Lower lobe of right lung (tissue), 2 donors: ENCODE results near the gene MKI67. TPM values are rescaled to one million over a fixed set of nuclear protein-coding genes. Genes with fewer than 3 reads are reported as not detected.

Experiments
- ATAC-seq, 2 donors: fragments of 200-7000 bp; cut with Tn5 transposase; one replicate each; pipeline ENCODE4 v1.9.1; 2020 to 2022; ENCODE audit warnings: mild to moderate bottlenecking in 2 of 2, moderate library complexity in 2 of 2
- DNase-seq: peaks from one replicate; pipeline ENCODE4 v3.0.0-alpha.2; 2020
- H3K27ac ChIP-seq: fragments of 200-600 bp; one replicate; pipeline ENCODE4 v1.8.0; 2022
- H3K27me3 ChIP-seq: fragments of 200-600 bp; one replicate; pipeline ENCODE4 v1.8.0; 2022; ENCODE audit warnings: low read depth
- H3K36me3 ChIP-seq: fragments of 200-600 bp; one replicate; pipeline ENCODE4 v1.8.0; 2022; ENCODE audit warnings: mild to moderate bottlenecking
- H3K4me1 ChIP-seq: fragments of 200-600 bp; one replicate; pipeline ENCODE4 v1.8.0; 2022
- H3K4me3 ChIP-seq: fragments of 200-600 bp; one replicate; pipeline ENCODE4 v1.8.0; 2022; ENCODE audit warnings: mild to moderate bottlenecking
- H3K9me3 ChIP-seq: fragments of 200-600 bp; one replicate; pipeline ENCODE4 v1.8.0; 2022
- intact Hi-C: fragments of 100-400 bp; cut with DNase I; formaldehyde crosslinking; loops from one replicate; pipeline ENCODE4 v1.11.0; 2022
- total RNA-seq: library from RNA; stranded (reverse); fragmentation: NEBNext Ultra II Directional; extraction: Animal tissue kit (Norgen Biotek cat#: 25700); gene quantifications from one replicate; pipeline ENCODE4 v1.2.1, GENCODE V29; 2021
- TF ChIP-seq, protein P1 (sequence below): fragments of 200-600 bp; IDR thresholded peaks from one replicate; pipeline ENCODE4 v1.8.0; 2022; ENCODE audit warnings: antibody characterized with exemption, mild to moderate bottlenecking
- donor health status: DM: no; HTN: yes; CAD: no; lungs with severe emphysema.

The MKI67 gene
- total RNA-seq, 1 donor from 2014 or later = 4.8 TPM

DNA sequence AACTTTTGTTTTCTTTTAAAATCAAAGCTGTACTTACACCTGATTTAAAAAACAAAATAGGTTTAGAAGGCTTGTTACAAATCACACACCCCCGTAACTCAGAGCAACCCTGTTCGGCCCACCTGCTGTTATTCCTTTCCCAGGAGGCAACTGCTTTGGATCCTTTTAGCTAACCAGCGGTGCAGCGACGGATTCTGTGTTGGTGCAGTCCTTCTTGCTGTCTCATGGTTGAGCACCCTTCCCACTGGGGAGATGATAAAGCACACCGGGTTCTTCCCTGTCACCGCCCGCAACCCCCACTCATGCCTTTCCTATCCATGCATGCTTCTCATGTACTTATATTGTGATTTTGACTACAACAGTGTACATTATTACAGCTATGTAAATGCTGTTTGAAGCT lies 24.8 kb upstream of the MKI67 start:
- peaks cover 22% of the 10 kb centered on the region for H3K27me3 ChIP-seq
- no peak overlapping the region for H3K4me3 ChIP-seq
- no peak overlapping the region for H3K27ac ChIP-seq
- peaks cover 5% of the 10 kb centered on the region for H3K4me1 ChIP-seq
- no peaks in the 10 kb centered on the region for H3K9me3 ChIP-seq
- DNase-seq (no peak), ATAC-seq (no peak)
- TF ChIP-seq, protein P1, sequence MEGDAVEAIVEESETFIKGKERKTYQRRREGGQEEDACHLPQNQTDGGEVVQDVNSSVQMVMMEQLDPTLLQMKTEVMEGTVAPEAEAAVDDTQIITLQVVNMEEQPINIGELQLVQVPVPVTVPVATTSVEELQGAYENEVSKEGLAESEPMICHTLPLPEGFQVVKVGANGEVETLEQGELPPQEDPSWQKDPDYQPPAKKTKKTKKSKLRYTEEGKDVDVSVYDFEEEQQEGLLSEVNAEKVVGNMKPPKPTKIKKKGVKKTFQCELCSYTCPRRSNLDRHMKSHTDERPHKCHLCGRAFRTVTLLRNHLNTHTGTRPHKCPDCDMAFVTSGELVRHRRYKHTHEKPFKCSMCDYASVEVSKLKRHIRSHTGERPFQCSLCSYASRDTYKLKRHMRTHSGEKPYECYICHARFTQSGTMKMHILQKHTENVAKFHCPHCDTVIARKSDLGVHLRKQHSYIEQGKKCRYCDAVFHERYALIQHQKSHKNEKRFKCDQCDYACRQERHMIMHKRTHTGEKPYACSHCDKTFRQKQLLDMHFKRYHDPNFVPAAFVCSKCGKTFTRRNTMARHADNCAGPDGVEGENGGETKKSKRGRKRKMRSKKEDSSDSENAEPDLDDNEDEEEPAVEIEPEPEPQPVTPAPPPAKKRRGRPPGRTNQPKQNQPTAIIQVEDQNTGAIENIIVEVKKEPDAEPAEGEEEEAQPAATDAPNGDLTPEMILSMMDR = no peak
- H3K36me3 ChIP-seq = no peaks in the 10 kb centered on the region
- intact Hi-C loops = no loop called here

DNA sequence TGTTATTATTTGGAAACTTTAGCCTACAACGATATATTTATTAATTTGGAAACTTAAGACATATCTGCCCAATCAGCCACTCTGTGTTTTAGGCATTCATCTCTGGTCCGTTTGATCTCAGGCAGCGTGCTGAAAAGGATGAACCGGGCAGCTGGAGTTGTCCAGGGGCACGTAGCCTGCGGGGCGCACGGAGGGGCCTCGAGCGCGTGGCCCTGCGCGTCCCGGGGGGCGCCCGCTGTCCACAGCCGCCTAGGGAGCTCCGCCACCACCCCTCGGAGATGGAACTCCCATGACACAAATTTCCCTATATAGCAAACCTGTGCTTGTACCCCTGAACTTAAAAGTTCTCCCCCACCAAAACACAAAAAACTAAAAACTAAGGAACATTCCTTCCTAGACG lies 24.3 kb upstream of the MKI67 start:
- ATAC-seq = no peak
- intact Hi-C loops = no loop called here
- TF ChIP-seq, protein P1 = no peak
- peak overlapping the region; percentile 44 for H3K4me3 ChIP-seq
- peaks cover 5% of the 10 kb centered on the region for H3K4me1 ChIP-seq
- peaks cover 21% of the 10 kb centered on the region for H3K27me3 ChIP-seq
- no peak for DNase-seq
- no peaks in the 10 kb centered on the region for H3K9me3 ChIP-seq
- H3K36me3 ChIP-seq = no peaks in the 10 kb centered on the region
- no peak overlapping the region for H3K27ac ChIP-seq

DNA sequence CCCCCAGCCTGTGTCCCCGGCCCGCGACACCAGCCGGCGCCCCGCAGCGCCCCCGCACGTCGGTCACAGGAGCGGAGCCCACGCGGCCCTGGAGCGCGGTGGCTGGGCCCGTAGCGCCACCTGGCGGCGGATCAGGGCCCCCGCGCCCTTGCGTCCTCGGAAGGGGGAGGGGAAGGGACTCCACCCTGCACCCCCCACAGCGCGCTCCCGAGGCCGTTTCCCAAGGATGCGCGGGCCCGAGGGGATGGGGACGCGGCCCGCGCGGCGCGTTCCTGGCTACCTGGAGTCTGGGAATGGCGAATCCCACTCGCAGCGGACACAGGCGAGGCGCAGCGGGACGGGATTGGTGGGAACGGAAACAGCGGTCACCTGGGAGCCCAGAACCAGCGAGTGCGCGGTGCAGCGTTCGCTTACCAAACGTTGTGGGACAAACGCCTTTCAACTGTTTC lies 23.8 kb upstream of the MKI67 start:
- H3K27me3 ChIP-seq = peaks cover 21% of the 10 kb centered on the region
- intact Hi-C loops = no loop called here
- DNase-seq = peak; percentile 78

DNA sequence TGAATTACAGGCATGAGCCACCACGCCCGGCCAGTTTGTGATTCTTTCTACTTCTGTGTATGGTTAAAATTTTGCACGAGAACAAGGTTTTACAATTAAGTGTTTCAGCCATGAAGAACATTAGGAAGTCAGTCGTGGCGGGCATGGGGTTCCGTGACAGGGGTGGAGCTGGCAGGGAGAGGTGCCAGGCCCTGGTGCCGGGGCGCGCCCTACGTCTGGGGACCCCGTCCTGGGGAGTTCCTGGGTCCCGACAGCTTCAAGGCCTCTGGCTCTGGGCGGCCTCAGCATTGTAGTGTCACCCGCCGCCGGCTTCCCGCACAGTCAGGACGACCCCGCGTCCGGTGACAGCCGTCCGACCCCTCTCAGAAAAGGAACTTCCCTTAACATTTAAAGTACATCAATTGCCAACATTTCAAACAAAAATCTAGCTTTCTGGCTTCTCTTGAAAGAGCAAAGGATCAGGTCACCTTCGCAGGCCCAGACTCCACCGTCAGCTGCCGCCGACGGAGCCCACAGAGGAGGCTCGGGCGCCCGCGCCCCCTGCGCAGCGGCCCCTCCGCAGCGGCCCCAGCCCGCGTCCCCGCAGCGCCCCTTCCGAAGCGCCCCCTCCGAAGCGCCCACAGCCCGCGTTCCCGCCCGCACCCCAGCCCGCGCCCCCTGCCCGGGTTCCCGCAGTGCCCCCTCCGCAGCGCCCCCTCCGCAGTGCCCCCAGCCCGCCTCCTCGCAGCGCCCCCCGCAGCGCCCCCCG lies 23.2 kb upstream of the MKI67 start:
- intact Hi-C loops = no loop called here
- TF ChIP-seq, protein P1 = no peak
- Histone ChIP-seq H3K27me3 (peaks cover 17% of the 10 kb centered on the region), H3K27ac (no peak overlapping the region), H3K36me3 (no peaks in the 10 kb centered on the region), H3K4me3 (no peak overlapping the region), H3K9me3 (no peaks in the 10 kb centered on the region), H3K4me1 (peaks cover 5% of the 10 kb centered on the region)
- DNase-seq (no peak), ATAC-seq (no peak)

More for the DNA sequence above, 23.8 kb upstream of the MKI67 start:
- Histone ChIP-seq H3K4me3 (peak overlapping the region; percentile 44), H3K9me3 (no peaks in the 10 kb centered on the region), H3K36me3 (no peaks in the 10 kb centered on the region), H3K27ac (no peak overlapping the region), H3K4me1 (peaks cover 5% of the 10 kb centered on the region)
- peak; percentile 96 to 97 for ATAC-seq
- TF ChIP-seq, protein P1 = peak; percentile 79

DNA sequence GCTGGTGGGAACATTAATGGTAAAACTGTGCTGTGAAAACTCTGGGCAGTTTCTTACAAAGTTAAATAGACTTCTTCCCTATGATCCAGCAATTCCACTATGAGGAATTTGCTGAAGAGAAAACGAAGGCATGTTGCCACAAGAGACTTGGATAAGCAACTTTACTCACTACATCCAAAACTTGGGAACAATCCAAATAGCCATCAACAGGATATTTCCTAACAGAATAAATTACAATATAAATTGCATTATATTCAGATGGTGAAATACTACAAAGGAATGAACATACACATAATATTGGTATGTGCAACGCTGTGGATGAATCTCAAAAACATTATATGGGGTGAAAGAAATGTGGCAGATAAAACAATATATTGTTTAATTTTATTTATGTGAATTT lies 21.4 kb upstream of the MKI67 start:
- intact Hi-C loops = no loop called here
- peaks cover 5% of the 10 kb centered on the region for H3K4me1 ChIP-seq
- TF ChIP-seq, protein P1 = no peak
- peaks cover 12% of the 10 kb centered on the region for H3K27me3 ChIP-seq
- DNase-seq (no peak), ATAC-seq (no peak)
- no peaks in the 10 kb centered on the region for H3K36me3 ChIP-seq
- no peaks in the 10 kb centered on the region for H3K9me3 ChIP-seq
- H3K4me3 ChIP-seq = no peak overlapping the region
- H3K27ac ChIP-seq = no peak overlapping the region
